ENCODE measurements around the gene HPSE2. TPM values are rescaled to one million over a fixed set of nuclear protein-coding genes. Genes with fewer than 3 reads are reported as not detected.
"Not testable (repeated sequence)": the region's sequence is repeated elsewhere in the genome, so short reads cannot be mapped to it uniquely, and the experiment has no call there.

HPSE2 gene
- polyA plus RNA-seq (ENCODE audit: insufficient read length in 10 of 10), result under 1 TPM in 3 of 10 donors, not detected in 7; 0.04 to 0.26 (median 0.19) TPM
- long read RNA-seq, donor 1, result 0 reads
- long read RNA-seq, donor 2, result 0 reads
- long read RNA-seq, donor 3, result 0 reads
- long read RNA-seq, donor 4, result 0 reads
- long read RNA-seq, donor 5, result 0 reads
- long read RNA-seq, donor 6, result 0 reads
- long read RNA-seq, donor 7, result 0 reads
- long read RNA-seq, donor 8, result 0 reads
- long read RNA-seq, donor 9, result 0 reads

DNA sequence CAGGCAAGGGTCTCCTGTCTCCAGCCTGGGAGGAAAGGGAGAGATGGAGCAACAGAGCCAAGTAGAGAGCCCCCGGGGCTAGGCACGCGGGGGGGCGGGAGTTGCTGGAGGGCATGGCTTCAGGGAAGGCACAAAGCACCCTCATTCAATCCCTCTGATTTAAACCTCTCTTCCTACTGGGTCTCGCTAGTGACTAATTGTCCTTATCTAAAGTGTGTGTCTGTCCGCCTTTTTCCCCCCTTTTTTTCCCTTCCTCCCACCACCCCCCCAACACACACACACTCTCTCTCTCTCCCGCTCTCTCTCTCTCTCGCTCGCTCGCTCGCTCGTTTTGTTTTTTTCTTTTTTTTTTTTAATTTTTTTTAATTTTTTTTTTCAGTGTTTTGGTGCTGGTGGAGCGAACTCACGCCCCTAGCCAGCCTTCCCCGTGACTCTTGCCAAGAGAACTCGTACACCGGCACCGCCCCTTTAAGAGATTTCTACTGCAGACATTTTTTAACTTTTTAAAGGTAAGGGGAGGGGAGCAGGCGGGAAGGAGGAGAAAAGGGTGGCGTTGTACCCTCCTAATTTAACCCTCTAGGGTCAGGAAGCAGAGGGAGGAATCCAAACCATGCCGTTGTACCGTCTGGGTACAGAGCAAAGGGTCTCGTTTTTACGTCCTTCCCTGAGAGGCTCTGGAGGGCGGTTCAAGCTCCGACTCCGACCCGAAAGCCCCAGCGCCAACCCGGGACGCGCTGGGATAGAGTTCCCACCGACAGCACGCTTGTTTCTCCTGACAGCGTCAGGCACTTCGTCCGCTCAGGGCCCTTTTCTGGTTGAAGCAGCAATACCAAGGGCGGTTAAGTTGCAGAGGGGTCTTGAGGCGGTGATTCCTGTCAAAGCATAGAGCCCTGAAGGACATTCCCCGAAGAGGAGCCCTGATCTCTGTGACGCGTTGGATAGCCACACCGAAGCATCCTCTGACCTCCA is at the start of gene HPSE2:
Gene HPSE2, minus strand, starts transcription at position 195 of the 969 bp plus-strand sequence.
- peak in 1 of 3 donors; percentile 32 for DNase-seq

DNA sequence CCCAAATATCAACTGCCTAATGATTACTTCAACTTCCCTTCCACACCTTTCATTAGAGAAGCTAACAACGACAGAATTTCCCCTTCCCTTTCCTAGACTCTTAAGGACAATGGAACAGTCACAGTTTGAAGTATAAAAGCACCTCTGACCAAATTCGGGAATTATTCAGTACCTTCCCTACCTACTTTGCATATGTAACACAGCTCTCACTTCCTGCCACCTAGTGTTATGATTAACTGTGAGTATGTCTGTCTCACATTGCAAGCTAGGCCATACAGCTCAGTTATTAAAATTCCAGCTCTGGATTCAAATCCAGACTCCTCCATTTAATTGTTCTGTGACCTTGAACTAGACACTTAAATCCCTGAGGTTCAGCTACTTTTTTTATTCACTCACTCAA is 44.8 kb upstream of the HPSE2 start:
- no peak for DNase-seq

DNA sequence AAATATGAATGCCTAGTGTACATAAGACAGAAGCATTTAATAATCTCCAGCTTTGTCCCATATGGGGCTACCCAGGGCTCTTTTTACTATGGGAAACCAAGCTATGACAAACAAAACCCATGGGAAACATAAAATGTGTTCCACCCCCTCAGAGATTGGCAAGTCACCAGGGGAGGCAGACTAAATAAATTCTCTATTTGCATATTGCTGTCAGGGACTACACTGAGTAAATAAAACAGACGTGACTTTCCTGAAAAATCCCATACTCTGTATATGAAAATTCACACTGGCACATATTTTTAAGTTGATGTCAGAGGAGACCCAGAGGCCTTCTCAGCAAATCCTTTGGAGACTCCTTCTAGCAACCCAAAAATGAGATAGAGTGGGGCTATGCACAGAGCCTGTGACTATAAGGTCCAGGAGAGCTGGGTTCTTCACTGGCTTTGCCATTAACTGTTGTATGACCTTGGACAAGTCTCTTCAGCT is 44.0 kb upstream of the HPSE2 start:
- DNase-seq, result peak; percentile 3 to 50 (median 45)

DNA sequence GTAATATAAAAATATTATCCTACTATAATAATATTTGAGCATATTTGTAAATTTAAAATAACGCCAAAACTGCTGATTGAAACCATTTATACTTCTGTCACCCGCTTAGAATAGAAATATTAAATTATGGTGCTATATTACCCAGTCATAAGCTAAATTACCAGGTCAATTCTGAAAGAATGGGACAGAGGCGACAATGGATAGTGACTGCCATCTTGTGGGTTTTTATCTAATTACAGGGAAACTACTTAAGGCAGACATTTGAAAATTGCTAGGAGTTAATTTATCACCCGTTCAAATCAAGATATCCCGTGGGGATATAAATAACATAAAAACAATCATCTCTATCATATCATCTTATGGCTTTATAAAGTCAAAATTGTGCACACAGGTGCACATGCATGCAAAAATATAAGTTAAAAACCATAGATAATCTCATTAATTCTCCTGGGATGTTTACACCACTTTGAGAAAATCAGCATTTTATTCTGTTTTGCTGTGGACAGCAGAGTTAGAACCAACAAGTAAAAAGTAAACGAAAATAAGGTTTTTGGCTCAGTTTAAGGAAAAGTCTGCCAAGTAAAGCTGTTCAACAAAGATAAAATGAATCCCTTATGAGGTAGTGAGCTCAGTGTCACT is 41.3 kb upstream of the HPSE2 start:
- no peak for DNase-seq

DNA sequence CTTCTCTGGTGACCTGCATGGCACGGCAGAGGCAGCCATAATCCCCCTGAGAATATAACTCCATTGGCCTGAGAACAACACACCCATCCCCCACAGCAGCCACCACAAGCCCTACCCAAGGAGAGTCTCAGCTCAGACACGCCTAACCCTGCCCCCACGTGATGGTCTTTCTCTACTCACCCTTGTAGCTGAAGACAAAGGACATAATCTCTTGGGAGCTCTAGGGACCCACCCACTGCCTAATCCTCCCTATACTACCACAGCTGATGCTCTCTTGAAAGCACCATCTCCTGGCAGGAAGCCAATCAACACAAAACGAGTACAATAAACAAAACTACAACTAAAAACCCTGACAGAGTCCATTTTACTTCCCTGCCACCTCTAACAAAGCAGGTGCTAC is 30.7 kb upstream of the HPSE2 start:
- no peak for DNase-seq

DNA sequence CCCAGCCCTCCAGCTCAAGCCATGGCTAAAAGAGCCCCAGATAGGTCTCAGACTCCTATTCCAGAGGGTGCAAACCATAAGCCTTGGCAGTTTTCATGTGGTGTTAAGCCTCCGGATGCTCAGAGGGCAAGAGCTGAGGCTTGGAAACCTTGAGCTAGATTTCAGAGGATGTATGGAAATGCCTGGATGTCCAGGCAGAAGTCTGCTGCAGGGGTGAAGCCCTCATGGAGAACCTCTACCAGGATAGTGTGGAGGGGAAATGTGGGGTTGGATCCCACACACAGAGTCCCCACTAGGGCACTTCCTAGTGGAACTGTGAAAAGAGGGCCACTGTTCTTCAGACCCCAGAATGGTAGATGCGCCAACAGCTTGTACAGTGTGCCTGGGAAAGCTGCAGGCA is 13.2 kb upstream of the HPSE2 start:
- DNase-seq, result no peak

DNA sequence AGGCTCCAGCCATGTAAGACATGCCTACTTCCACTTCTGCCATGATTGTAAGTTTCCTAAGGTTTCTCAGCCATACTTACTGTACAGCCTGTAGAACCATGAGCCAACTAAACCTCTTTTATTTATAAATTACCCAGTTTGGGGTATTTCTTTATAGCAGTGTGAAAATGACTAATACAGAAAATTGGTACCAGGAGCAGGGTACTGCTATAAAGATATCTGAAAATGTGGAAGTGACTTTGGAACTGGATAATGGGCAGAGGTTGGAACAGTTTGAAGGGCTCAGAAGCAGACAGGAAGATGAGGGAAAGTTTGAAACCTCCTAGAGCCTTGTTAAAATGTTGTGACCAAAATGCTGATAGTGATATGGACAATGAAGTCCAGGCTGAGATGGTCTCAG is 12.2 kb upstream of the HPSE2 start:
- DNase-seq, result not testable (repeated sequence)

DNA sequence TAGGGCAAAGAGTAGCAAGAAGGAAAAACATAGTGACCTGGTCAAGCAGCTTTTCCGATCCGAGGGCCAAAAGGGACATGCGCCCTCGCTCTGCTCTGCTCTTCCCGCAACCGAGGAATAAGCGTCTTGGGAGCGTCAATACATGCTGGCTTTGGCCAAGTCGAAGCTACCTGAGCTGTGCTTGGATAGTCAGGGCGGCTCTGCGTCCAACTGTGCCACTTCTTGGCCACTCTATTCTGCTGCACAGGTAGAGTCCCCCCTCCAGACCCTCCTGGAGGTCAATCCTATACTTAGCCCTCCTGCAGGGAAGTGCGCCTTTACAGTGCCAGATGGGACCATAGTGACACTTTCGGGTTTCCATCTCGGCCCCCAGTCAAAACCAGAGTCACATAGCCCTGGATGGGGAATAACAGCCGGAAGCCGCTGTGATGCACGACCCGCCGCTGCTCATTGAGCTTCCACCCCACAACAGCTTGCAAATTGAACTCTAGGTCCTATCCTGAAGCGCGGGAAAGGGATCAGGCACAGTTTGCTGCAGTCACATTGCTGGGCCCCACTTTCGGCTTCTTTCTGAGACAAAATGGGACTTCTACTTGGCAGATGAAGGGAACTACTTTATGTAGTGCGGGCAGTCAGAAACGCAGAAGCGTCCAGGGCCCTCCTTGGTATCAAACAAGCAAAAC is 1.1 kb upstream of the HPSE2 start:
- peak in 1 of 3 donors; percentile 2 for DNase-seq

DNA sequence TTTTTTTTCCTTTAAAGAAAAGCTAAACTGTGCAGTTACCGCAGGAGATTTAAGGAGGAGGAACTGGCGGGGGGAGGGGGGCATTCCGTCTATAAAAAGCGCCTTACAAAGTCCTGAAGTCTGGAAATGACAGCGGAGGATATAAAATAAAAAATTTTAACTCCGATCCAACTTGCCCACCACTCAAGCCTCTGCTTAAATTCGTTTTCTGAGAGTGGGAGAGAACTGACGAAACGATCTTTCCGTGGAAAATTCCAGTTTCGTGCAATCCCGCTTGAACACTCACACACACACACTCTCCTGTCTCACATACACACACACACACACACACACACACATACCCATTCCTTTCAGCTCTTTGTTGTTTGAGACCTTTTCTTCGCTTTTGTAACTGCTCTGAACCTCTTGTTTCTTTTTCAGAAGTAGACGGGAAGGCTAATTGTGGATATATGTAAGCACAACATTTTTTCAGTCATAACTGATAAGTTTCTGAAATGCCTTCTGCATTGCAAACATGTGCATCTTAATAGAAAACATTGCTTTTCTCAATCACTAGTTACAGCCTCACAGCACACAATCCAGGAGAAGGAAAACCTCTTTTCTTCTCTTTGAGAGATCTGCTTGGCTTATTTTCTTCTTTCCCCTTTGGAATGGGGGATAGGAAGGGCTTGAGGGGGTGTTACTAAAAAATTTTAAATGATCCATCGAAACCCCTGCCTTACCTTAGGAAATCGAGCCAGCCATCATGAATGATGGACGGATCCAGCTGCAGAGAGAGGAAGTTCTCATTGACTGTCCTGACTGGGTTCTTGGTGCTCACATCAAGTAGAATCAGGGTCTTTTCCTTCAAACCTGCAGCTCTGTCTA is 628 bp downstream of the HPSE2 start:
- DNase-seq, result peak in 2 of 3 donors; percentile 6 to 57

DNA sequence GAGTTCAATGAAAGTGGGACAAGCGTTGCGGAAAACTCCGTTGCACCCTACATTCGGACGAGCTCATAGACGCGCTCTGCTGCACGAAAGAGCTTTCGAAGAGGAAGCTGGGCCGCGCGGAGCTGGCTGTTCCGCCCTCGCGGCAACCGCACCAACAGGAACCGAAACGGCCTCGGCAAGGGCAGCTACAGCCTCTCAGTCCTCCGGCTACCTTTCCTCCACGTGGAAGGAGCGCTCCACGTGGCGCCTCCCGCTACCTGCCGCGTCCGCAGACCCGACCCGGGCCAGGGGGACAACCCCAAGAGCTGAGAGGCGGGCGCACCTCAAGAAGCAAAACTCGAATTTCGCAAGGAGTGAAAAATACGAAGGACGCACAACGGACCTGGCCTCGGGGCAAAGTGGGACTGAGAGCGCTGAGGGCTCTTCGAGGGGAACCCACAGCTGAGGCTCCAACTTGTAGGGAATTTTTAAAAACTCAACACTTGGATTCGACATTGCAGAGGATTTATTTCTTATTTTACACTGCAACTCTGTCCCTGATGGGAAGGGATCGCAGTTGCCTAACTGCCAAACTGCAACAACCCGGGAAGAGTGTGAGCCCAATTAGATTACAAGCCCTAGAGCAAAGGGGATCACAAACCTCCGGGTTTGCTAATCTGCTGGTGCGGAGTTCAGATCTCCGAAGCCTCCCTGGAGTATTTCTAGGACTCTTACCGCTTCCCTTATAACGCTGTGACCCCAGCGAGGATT is 1.4 kb downstream of the HPSE2 start:
- DNase-seq, result peak; percentile 27 to 82 (median 55)

DNA sequence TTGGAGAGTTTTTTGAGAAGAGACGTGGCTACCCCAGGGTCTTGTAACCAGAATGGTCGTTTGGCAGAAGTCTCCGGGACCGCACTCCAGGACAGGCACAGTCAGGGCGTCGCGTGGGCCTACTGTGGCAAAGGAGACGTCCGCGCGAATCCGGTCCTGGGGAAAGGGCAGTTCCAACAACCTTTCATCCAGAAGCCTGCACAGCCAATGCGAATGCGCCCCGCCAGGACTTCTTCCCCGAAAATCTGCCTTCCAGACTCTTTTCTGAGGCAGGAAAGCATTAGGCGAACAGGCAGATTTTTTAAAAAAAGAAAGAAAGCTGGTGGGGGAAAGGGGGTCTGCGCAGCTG is 2.0 kb downstream of the HPSE2 start:
- no peak for DNase-seq

DNA sequence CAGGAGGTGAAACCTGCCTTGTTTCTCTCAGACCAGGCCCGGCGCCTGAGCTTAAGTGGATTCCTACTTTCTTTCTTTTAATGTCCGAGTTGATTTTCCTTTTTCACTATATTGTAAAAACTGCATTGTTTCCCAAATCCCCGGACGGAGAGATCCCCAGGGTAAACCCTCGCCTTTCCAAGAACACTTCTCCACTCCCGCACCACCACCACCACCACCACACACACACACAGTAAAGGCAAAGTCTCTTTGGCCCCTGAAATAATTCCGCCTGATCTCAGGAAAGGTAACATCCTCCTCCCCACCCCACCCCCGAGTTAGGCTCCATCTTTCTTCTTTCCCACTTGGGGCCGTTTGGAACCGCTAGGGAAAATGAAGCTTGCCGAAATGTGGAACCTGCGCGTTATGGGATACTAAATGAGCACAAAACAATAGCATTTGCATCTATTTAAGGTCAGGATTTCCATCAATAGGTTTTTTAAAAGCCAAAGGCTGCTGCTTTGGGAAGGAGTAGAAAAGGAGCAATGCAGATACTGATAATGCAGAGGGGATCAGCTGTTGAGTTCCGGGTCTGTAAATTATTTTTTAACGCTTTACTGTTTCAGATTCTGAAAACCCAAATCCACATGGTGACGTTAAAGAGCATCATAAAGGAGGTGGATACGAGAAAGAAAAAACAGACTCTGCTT is 2.5 kb downstream of the HPSE2 start:
- no peak for DNase-seq

DNA sequence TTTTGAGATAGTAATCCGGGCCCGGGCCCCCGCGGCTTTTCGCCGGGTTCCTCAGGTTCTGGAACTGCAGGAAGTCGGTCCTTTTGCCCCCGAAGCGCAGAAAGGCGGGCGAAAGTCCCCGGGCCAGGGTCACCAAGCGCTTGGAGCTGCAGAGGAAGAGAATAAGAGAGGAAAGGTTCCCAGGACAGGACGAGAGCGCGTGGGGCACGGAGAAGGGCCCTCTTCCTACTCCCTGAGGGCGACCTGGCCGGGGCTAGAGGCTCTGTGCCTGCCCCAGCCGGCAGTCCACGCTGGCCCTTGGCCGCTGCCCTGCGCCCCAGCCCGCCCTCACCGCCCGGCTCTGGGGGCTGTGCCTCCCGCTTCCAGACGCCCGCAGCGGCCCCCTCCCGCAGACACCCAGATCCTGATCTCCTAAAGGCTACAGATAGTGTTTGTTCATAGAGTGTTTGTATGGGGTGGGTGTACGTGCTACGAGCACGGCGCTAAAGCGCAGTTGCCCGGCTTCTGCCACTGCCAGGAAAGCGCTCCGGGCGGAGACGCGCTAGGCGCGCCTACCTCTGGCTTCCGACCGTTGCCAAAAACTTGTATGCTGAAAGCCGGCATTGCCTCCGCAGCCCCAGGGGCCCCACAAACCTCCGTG is 3.2 kb downstream of the HPSE2 start:
- peak in 1 of 3 donors; percentile 34 for DNase-seq

DNA sequence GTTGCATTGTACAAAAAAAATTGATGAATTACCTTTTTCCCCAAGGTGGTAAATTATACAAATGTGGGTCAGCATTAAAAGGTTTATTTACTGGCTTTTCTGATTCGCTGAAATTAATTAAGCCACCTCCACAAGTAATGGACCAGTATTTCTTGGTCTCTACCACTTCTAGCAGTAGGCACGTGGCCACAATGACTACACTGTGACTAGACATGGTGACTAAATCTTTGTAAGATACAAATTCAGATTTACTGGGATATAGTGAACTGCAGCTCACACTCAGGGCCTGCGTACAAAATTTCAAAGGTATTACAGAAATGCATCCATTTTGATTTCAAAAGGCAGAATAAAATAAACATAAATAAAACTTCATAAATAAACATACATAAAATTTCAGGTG is 10.9 kb downstream of the HPSE2 start:
- no peak for DNase-seq

DNA sequence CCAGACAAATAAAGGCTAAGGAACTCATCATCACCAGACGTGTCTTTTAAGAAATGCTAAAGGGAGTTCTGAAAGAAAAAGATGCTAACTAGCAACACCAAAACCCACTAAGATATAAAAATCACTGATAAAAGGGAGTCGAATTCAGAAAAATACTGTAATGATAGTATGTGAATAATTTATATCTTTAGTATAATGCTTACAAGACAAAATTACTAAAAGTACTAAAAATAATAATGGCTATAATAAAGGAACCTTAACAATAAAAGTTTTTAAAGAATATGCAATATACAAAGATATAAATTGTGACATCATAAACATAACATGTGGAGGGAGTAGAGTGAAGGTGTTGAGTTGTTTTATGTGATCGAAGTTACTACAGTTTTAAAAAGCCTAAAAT is 28.3 kb downstream of the HPSE2 start:
- DNase-seq, result no peak

DNA sequence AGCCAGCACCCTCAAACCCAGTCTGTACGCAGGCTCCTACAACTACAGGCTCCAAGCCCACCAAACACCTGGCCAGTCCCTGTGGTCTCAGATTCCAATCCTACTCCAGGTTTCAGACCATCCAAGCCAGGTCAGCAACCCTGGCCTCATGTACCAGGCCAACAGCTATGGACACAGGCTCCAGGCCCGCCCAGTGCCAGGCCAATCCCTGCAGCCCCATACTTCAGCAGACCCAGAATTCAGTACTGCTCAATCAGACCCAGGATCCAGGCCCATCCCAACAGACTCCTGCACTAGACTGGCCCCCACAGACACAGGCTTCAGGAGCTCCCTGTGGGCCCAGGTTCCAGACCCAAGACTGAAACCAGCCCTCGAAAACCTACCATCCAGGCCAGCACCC is 32.3 kb downstream of the HPSE2 start:
- no peak for DNase-seq

DNA sequence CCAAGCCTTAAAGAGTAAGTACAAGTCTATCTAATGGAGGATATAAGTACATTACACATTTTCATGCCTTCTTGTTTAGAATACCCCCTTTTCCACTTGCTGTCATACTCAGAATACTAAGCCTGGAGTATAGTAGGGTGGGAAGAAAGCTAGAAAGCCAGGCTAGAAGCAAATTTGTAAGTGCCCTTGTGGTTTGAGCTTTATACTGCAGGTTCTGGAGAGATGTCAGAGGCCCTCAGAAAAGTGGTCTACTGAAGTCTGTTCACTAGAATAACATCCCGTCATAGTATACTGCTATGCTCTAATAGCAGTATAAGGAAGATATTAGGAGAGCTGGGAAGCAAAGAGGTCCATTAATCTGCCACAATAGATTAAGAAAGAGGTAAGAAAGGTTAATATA is 62.7 kb downstream of the HPSE2 start:
- no peak for DNase-seq

DNA sequence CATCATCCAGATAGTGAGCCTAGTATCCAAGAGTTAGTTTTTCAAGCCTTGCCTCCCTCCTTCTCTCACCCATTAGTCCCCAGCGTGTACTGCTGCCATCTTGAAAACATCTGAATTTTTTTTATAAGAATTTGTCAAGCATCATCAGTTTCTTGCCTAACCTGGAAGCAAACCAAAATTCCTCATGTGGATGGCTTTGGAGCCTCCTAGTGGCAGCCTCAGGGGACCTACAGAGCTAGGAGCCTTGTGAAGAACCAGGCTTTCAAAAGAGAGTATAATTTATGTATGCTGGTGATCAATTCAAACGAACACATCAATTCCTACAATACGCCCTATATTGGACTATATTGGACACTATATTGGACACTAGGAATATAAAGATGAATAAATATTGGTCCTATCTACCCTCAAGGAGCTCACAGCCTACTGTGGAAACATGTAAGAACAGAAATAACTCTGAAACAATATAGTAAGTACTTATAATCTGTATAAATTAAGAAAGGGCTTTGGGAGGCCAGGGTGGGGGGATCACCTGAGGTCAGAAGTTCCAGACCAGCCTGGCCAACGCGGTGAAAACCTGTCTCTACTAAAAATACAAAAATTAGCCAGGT is 63.4 kb downstream of the HPSE2 start:
- peak in 2 of 3 donors; percentile 1 to 4 for DNase-seq

Data from muscle of back (tissue), 13 donors.